IPS-15b (cell line): Measurements from ENCODE around the gene ETNK2.

ENCODE experiments used
- H3K27me3 ChIP-seq: one replicate; pipeline ENCODE4 v1.6.1; 2013; ENCODE audit warnings: low read length; ENCODE audit not compliant: control insufficient read depth, insufficient read depth
- H3K36me3 ChIP-seq: one replicate; pipeline ENCODE4 v1.6.1; 2013; ENCODE audit warnings: low read length; ENCODE audit not compliant: control insufficient read depth, insufficient read depth
- H3K4me1 ChIP-seq: one replicate; pipeline ENCODE4 v1.6.1; 2013; ENCODE audit warnings: mild to moderate bottlenecking, low read length; ENCODE audit not compliant: control insufficient read depth, insufficient read depth
- H3K4me3 ChIP-seq: one replicate; pipeline ENCODE4 v1.5.1; 2013; ENCODE audit warnings: low read depth, low read length
- H3K9ac ChIP-seq: one replicate; pipeline ENCODE4 v1.6.1; 2013; ENCODE audit warnings: low read depth, mild to moderate bottlenecking, low read length
- H3K9me3 ChIP-seq: one replicate; pipeline ENCODE4 v1.6.1; 2013; ENCODE audit warnings: mild to moderate bottlenecking, low read length; ENCODE audit not compliant: control insufficient read depth, insufficient read depth

ETNK2 gene

GRCh38 chr1:204142032-204142974 lies 9.5 kb downstream of the ETNK2 start:
- Histone ChIP-seq H3K4me3 (no peak overlapping the region), H3K4me1 (peaks cover 14% of the 10 kb centered on the region), H3K9ac (no peak overlapping the region), H3K36me3 (peaks cover 11% of the 10 kb centered on the region), H3K27me3 (peaks cover 2% of the 10 kb centered on the region), H3K9me3 (no peaks in the 10 kb centered on the region)

- peaks cover 11% of the 10 kb centered on the region for H3K36me3 ChIP-seq
- peaks cover 6% of the 10 kb centered on the region for H3K4me1 ChIP-seq
- no peak overlapping the region for H3K4me3 ChIP-seq
- peaks cover 2% of the 10 kb centered on the region for H3K27me3 ChIP-seq
- H3K9ac ChIP-seq: no peak overlapping the region
- H3K9me3 ChIP-seq: no peaks in the 10 kb centered on the region
These were observed 10.7 kb downstream of the ETNK2 start for GRCh38 chr1:204141131-204141530.

DNA sequence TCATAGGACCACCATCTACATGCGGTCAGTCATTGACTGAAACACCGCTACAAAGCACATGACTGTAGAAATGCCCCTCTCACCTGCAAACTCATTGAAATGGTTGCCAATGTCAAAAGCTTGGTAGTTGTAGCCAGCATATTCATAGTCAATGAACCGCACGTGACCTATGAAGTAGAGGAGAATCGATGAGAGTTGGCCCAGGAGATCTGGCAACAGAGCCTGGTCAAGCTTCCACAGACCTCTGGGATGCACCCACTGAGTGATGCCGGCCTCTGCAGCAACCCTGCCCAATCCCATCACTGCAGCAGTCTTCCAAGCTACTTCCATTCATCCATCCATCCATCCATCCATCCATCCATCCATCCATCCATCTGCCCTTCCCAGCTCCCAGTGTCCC lies 11.9 kb downstream of the ETNK2 start:
- H3K4me3 ChIP-seq: no peak overlapping the region
- H3K9me3 ChIP-seq: no peaks in the 10 kb centered on the region
- peaks cover 6% of the 10 kb centered on the region for H3K4me1 ChIP-seq
- peaks cover 2% of the 10 kb centered on the region for H3K27me3 ChIP-seq
- peaks cover 1% of the 10 kb centered on the region for H3K36me3 ChIP-seq
- no peak overlapping the region for H3K9ac ChIP-seq

- peaks cover 7% of the 10 kb centered on the region for H3K36me3 ChIP-seq
These were observed 12.8 kb downstream of the ETNK2 start for GRCh38 chr1:204139088-204139487.

DNA sequence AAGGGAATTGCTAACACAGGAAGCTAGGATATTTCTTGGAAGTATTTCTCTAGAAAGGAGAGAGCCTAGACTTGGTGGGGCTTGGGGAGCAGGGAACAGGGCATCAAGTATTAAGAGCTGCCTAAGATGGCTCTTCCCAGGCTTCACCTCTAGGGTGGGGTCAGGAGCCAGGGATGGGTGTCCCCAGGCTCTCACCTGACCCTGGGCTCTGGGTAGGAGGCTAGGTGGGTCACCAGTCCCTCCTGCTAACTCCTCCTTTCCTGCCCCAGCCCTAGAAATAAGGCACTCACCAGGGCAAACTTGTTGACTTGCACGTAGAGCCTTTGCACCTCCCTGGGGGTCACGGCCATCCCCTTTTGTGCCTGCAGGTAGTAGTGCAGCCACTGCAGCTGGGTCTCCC lies 15.0 kb downstream of the ETNK2 start:
- Histone ChIP-seq H3K4me3 (no peak overlapping the region), H3K9me3 (no peaks in the 10 kb centered on the region), H3K4me1 (peaks cover under 1% of the 10 kb centered on the region), H3K9ac (no peak overlapping the region), H3K27me3 (no peaks in the 10 kb centered on the region), H3K36me3 (peaks cover 7% of the 10 kb centered on the region)

More at GRCh38 chr1:204139088-204139487, 12.8 kb downstream of the ETNK2 start:
- H3K4me1 ChIP-seq: peaks cover 6% of the 10 kb centered on the region
- no peak overlapping the region for H3K4me3 ChIP-seq
- H3K9ac ChIP-seq: no peak overlapping the region
- no peaks in the 10 kb centered on the region for H3K9me3 ChIP-seq
- peaks cover 2% of the 10 kb centered on the region for H3K27me3 ChIP-seq

- no peaks in the 10 kb centered on the region for H3K9me3 ChIP-seq
- peaks cover 7% of the 10 kb centered on the region for H3K36me3 ChIP-seq
- no peak overlapping the region for H3K4me3 ChIP-seq
- peaks cover 3% of the 10 kb centered on the region for H3K4me1 ChIP-seq
- H3K9ac ChIP-seq: no peak overlapping the region
- H3K27me3 ChIP-seq: no peaks in the 10 kb centered on the region
These were observed 17.7 kb downstream of the ETNK2 start for GRCh38 chr1:204134103-204134502.

GRCh38 chr1:204132718-204133117 lies 19.1 kb downstream of the ETNK2 start:
- Histone ChIP-seq H3K9me3 (no peaks in the 10 kb centered on the region), H3K27me3 (no peaks in the 10 kb centered on the region), H3K4me1 (peaks cover 6% of the 10 kb centered on the region), H3K4me3 (no peak overlapping the region), H3K9ac (no peak overlapping the region), H3K36me3 (peaks cover 11% of the 10 kb centered on the region)

GRCh38 chr1:204131978-204132377 lies 19.9 kb downstream of the ETNK2 start:
- Histone ChIP-seq H3K4me3 (no peak overlapping the region), H3K27me3 (no peaks in the 10 kb centered on the region), H3K4me1 (peaks cover 6% of the 10 kb centered on the region), H3K9me3 (no peaks in the 10 kb centered on the region), H3K9ac (no peak overlapping the region), H3K36me3 (peaks cover 12% of the 10 kb centered on the region)

DNA sequence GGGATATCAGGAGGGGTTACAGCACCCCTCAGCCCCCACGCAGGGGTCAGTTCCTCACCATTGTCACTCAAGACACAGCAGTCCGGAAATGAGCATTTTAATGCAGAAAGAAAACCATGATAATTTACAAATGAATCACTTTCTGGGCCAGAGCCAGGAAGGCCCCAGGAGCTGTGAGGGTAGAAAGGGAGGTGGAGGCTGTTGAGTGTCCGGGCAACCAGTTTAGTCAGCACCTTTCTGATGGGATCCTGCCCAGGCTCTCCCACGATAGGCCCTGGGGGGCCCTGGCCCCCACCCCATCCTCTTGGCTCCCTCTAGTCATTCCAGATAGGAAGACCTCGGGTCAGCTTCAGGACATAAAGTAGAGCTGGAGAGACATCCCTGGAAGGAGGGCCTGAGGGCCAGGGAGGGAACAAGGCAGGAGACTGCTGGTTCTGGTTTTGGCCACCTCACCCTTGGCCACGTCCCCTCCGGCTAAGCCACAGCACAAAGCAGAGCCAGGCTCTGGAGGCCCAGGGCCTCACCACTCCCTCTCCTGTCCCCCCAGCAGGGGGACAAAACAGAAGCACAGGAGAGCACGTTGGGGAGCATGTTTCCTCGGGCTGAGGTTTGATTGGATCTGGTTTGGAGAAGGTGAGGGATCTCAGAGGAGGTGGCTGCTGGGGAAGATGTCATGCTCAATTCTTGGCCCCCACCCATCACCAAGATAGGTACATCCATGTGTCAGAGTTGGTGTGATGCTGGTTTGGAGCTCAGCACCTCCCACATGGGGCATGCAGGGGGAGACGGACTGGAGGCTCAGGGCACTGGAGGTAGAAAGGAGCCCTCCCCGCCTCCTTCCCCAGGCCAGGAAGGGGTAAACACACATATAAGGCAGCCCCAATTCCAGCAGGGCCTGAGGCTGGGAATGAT lies 20.6 kb downstream of the ETNK2 start:
- Histone ChIP-seq H3K4me1 (peaks cover 6% of the 10 kb centered on the region), H3K9me3 (no peaks in the 10 kb centered on the region), H3K4me3 (no peak overlapping the region), H3K9ac (no peak overlapping the region), H3K36me3 (peaks cover 19% of the 10 kb centered on the region), H3K27me3 (no peaks in the 10 kb centered on the region)

DNA sequence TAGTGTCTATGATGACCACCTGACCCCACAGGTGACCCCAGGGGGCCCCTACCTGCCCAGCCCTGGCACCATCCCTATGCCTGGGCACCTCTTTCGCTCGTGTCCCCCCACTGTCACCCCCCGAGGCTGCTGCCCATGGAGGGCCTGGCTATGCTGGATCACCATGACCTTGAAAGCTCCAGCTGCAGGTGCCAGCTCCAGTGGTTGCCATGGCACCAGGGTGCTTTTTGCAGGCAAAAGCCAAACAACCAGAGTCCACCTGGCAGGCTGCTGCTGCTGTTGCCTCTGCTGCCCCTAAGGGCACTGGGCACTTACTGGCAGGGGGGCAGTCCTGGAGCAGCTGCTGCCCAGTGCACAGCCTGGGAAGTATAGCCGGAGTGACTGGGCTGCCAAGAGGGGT lies 21.7 kb downstream of the ETNK2 start:
- H3K9ac ChIP-seq: peak overlapping the region; percentile 37
- no peaks in the 10 kb centered on the region for H3K9me3 ChIP-seq
- no peak overlapping the region for H3K4me3 ChIP-seq
- peaks cover 6% of the 10 kb centered on the region for H3K4me1 ChIP-seq
- peaks cover 30% of the 10 kb centered on the region for H3K36me3 ChIP-seq
- no peaks in the 10 kb centered on the region for H3K27me3 ChIP-seq

DNA sequence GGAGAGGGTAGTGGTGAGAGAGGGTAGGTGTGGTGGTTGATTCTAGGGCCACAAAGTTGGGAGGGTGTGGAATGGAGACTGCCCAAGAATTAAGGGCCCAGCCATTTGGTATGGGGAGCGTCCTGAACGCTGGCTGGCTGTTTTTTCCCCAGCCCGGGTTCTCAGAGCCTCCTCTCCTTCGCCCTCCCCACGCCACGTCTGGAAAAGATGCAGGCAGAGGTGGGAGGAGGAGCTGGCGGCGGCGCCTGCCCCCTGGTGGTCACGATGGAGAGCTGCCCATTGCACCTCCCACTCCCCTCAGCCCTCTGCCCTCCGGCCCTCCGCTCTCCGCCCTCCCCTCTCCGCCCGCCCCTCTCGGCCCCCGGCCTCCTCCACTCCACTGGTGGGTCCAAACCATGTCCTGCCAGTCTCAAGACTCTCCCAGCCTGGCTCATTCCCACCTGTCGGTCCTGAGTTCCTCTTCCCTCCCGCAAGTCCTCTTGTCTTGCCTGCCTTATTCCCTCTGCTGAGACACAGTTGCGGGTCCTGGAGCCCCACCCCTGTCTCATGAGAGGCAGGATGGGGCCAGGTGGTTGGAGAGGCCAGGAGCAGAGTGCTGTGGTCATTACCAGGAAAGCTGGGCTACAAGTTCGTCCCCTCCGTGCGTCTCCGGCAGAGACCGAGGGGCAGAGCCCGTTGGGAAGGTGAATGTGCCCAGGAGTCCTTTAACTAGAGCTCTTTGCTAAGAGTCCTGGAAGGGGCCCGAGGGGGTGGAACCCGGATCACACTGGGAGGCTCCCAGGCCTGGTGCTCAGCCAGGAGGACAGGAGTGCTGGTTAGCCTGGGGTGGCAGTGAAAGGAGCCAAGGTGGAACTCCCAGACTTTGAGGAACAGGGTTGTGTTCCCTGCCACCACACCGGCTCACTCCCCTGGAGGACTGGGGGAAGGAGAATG lies 22.6 kb downstream of the ETNK2 start:
- Histone ChIP-seq H3K27me3 (no peaks in the 10 kb centered on the region), H3K4me1 (peaks cover 6% of the 10 kb centered on the region), H3K9me3 (no peaks in the 10 kb centered on the region), H3K4me3 (peak overlapping the region; percentile 74), H3K9ac (peak overlapping the region; percentile 90), H3K36me3 (peaks cover 34% of the 10 kb centered on the region)
